HEK293 (cell line): ENCODE results near the gene GCNT2.

Experiments
- PRDM1 ChIP-seq: fragments of 450-650 bp; formaldehyde crosslinking; IDR thresholded peaks from 2 replicates; pipeline ENCODE4; 2016; ENCODE audit warnings: missing biosample characterization, missing genetic modification characterization
- TCF7L2 ChIP-seq: IDR thresholded peaks from 2 replicates; pipeline ENCODE4 v1.6.1; 2011; ENCODE audit warnings: low read depth, mild to moderate bottlenecking, inconsistent platforms, low read length, moderate library complexity, borderline replicate concordance
- ZBTB8A ChIP-seq: fragments of 450-650 bp; formaldehyde crosslinking; IDR thresholded peaks from 2 replicates; pipeline ENCODE4 v1.5.1; 2016; ENCODE audit warnings: missing biosample characterization, missing genetic modification characterization
- ZFP37 ChIP-seq: fragments of 450-650 bp; formaldehyde crosslinking; IDR thresholded peaks from 2 replicates; pipeline ENCODE4 v1.5.1; 2016; ENCODE audit warnings: missing biosample characterization, missing genetic modification characterization
- ZNF121 ChIP-seq: fragments of 450-650 bp; formaldehyde crosslinking; IDR thresholded peaks from 2 replicates; pipeline ENCODE4 v1.5.1; 2016; ENCODE audit warnings: missing biosample characterization, missing genetic modification characterization
- ZNF423 ChIP-seq: fragments of 450-650 bp; formaldehyde crosslinking; IDR thresholded peaks from 2 replicates; pipeline ENCODE4 v1.5.1; 2016; ENCODE audit warnings: missing biosample characterization, missing genetic modification characterization
- ZNF747 ChIP-seq: fragments of 450-650 bp; formaldehyde crosslinking; IDR thresholded peaks from 2 replicates; pipeline ENCODE4 v1.5.1; 2016; ENCODE audit warnings: missing biosample characterization, missing genetic modification characterization
- TF ChIP-seq, protein P1 (sequence below): fragments of 450-650 bp; formaldehyde crosslinking; IDR thresholded peaks from 2 replicates; pipeline ENCODE4 v1.5.1; 2016; ENCODE audit warnings: missing biosample characterization, missing genetic modification characterization
- TF ChIP-seq, protein P2 (sequence below): fragments of 450-650 bp; IDR thresholded peaks from 2 replicates; pipeline ENCODE4 v1.5.1; 2018; ENCODE audit warnings: missing biosample characterization, missing genetic modification characterization

DNA sequence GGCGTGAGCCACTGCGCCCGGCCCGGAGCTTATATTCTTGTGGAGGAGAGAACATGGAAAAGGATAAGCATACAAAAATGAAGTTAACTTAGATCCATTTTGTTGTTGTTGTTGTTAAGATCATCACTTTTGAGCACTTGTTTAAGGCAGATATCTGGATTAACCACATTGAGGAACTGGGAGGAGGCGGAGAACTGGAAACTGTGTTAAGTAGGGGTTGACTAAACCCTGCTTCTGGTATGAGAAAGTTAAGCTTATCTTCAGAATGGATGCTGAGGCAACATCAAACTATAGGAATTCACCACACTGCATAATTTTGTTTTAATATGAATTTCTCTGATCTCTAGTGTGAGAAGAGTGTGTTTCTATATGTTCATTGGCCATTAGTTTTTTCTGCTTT lies 57.6 kb downstream of the GCNT2 start:
- TF ChIP-seq, protein P1, sequence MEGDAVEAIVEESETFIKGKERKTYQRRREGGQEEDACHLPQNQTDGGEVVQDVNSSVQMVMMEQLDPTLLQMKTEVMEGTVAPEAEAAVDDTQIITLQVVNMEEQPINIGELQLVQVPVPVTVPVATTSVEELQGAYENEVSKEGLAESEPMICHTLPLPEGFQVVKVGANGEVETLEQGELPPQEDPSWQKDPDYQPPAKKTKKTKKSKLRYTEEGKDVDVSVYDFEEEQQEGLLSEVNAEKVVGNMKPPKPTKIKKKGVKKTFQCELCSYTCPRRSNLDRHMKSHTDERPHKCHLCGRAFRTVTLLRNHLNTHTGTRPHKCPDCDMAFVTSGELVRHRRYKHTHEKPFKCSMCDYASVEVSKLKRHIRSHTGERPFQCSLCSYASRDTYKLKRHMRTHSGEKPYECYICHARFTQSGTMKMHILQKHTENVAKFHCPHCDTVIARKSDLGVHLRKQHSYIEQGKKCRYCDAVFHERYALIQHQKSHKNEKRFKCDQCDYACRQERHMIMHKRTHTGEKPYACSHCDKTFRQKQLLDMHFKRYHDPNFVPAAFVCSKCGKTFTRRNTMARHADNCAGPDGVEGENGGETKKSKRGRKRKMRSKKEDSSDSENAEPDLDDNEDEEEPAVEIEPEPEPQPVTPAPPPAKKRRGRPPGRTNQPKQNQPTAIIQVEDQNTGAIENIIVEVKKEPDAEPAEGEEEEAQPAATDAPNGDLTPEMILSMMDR (tag by site-specific recombination) = no peak
- TF ChIP-seq PRDM1 = no peak
- no peak for TF ChIP-seq ZNF423 (tag by site-specific recombination)
- TF ChIP-seq ZBTB8A (tag by site-specific recombination) = no peak
- no peak for TF ChIP-seq ZNF747 (tag by site-specific recombination)
- no peak for TF ChIP-seq TCF7L2
- no peak for TF ChIP-seq ZFP37 (tag by site-specific recombination)
- no peak for TF ChIP-seq ZNF121
- TF ChIP-seq, protein P2, sequence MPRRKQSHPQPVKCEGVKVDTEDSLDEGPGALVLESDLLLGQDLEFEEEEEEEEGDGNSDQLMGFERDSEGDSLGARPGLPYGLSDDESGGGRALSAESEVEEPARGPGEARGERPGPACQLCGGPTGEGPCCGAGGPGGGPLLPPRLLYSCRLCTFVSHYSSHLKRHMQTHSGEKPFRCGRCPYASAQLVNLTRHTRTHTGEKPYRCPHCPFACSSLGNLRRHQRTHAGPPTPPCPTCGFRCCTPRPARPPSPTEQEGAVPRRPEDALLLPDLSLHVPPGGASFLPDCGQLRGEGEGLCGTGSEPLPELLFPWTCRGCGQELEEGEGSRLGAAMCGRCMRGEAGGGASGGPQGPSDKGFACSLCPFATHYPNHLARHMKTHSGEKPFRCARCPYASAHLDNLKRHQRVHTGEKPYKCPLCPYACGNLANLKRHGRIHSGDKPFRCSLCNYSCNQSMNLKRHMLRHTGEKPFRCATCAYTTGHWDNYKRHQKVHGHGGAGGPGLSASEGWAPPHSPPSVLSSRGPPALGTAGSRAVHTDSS = no peak
